ENCODE measurements around the gene COL7A1.

DNA sequence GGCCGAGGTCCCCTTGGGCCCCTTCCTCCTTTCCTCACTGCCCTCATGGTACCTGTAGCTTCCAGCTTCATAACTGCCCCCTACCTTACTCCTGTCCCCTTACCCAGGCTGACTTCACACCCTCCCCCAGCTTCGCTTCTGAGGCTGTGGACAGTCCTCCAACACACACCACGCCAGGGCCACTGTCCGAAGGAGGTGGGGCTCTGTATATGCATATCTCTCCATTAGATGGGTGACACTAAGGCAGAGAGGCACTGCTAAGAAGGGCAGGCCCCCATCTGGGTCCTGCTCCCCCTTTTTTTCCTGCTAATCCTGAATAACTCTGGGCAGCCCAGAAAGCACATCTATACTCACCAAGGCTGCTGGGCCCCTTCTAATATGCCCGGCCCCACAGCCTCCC is 1.0 kb upstream of the COL7A1 start:
- TF ChIP-seq, protein P1, sequence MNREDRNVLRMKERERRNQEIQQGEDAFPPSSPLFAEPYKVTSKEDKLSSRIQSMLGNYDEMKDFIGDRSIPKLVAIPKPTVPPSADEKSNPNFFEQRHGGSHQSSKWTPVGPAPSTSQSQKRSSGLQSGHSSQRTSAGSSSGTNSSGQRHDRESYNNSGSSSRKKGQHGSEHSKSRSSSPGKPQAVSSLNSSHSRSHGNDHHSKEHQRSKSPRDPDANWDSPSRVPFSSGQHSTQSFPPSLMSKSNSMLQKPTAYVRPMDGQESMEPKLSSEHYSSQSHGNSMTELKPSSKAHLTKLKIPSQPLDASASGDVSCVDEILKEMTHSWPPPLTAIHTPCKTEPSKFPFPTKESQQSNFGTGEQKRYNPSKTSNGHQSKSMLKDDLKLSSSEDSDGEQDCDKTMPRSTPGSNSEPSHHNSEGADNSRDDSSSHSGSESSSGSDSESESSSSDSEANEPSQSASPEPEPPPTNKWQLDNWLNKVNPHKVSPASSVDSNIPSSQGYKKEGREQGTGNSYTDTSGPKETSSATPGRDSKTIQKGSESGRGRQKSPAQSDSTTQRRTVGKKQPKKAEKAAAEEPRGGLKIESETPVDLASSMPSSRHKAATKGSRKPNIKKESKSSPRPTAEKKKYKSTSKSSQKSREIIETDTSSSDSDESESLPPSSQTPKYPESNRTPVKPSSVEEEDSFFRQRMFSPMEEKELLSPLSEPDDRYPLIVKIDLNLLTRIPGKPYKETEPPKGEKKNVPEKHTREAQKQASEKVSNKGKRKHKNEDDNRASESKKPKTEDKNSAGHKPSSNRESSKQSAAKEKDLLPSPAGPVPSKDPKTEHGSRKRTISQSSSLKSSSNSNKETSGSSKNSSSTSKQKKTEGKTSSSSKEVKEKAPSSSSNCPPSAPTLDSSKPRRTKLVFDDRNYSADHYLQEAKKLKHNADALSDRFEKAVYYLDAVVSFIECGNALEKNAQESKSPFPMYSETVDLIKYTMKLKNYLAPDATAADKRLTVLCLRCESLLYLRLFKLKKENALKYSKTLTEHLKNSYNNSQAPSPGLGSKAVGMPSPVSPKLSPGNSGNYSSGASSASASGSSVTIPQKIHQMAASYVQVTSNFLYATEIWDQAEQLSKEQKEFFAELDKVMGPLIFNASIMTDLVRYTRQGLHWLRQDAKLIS (CRISPR knock-in tag; IDR thresholded peaks at IDR 0.05; ENCODE audit: borderline replicate concordance) = no peak
- TF ChIP-seq ARID4B (CRISPR knock-in tag; IDR thresholded peaks at IDR 0.05; ENCODE audit: borderline replicate concordance) (no peak), IRF2 (CRISPR knock-in tag; IDR thresholded peaks at IDR 0.05; ENCODE audit: borderline replicate concordance, low read depth) (no peak), CTCF (IDR thresholded peaks at IDR 0.05) (no peak), ATF1 (CRISPR knock-in tag; IDR thresholded peaks at IDR 0.05) (no peak), TEAD1 (CRISPR knock-in tag; IDR thresholded peaks at IDR 0.05) (no peak), E2F4 (CRISPR knock-in tag; IDR thresholded peaks at IDR 0.05; ENCODE audit: borderline replicate concordance, low read depth) (no peak), CBFB (CRISPR knock-in tag; IDR thresholded peaks at IDR 0.05; ENCODE audit: low read depth) (no peak)
